GM19467 (cell line): ENCODE results near the gene SPCS1.

ENCODE experiments used
- ATAC-seq: cut with Tn5 transposase; IDR thresholded peaks from one replicate; pipeline ENCODE4 v1.9.1; 2021; ENCODE audit warnings: mild to moderate bottlenecking, moderate library complexity; ENCODE audit not compliant: unreplicated experiment

The SPCS1 gene

DNA sequence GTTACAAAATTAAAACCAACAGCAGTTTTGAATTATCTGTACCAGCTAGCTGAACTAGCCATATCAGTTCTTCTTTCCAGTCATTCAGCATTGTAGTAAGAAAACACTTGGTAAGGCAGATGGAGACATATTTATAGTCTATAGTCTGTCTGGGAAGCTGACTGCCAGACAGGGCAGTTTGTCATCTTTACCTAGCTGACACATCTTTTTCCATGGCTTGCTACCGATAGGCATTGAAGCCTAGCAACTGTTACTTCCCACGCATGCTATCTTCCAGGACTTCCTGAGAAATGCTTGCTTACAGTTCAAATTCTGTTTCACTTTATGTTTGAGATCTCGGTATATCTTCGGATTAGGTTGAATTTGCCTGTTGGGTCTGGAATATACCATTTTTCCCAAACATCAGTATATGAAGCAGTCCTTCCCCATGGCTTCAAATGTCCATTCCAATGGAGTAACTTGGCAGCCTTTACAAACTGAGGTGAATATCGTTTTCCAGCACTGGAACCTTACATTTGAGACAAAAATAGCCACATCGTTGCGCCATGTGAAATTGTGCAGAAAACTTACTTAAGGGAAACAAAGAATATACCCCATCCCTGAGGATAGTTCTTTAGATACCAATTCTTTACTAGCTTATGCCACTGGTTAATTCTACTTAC is 11.2 kb upstream of the SPCS1 start:
- no peak for ATAC-seq

DNA sequence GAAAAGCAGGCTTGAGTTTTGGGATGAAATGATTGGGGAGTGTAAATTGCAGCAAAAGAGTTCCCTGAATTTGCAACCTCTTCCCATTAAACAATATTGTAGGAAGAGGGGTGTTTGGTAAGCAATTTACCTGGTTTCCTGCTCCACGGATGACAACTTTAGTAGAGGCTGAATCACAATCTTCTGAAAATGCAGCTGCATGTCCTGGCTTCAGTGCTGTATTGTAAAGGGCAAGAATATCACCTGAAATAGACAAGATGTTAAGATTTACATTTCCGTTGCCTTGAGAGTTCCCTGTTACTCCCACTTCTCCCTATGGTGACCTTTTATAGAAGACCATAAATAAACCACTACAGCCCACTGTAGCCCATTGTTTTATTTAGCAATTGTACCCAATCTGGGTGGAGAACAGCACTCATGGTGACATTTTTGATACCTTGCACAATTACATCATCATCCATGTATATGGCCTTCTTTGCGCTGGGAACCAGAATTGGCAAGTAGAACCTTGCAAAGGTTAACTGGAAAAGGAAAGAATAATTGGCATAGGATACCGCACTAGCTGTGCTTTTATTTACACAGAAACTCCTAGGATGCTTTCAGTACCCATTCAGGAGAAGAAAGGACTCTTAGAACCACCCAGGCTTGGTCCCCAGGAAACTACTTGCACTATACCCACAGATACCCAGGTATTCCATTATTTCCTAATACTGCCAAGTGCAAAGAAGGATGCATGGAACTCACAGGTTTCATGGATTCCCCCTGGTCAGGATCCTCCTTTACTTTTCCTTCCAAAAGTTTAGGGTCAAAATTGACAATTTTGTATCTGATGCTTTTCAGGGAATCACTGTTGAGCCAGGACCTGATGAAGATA is 9.9 kb upstream of the SPCS1 start:
- no peak for ATAC-seq

DNA sequence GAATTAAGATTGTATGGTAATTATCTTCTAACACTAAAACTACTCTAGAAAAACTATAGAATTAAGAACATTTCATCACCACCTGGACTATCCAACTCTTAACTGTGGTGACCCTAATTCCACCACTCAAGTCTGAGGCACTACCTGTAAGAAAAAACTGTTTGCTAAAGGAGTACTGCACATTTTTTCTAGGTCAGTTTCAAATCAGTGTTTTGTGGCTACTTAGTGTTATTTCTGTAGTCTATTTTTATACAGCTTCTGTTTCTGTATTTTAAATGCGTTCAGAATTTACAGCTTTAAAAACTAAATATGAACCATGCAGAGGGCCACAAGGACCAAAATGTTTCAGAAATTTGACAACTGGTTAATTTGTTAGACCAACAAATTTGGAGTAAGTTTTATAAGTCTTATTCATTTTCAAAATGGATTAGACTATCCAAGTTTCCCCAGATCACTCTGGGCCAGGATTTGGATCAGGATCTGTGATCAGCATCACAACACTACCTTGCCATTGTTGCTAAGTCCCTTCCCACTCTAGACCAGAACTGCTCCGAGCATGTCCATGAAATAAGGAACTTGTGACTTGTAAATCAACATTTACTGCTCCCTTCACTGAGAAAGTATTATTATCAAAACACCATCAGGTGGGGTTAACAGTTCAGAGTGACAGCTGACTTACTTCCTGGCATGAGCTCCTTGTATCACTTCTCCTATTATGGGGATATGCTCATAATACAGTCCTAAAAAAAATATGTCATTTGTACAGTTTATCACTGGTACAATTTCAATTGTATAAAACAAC is 8.9 kb upstream of the SPCS1 start:
- ATAC-seq = no peak

DNA sequence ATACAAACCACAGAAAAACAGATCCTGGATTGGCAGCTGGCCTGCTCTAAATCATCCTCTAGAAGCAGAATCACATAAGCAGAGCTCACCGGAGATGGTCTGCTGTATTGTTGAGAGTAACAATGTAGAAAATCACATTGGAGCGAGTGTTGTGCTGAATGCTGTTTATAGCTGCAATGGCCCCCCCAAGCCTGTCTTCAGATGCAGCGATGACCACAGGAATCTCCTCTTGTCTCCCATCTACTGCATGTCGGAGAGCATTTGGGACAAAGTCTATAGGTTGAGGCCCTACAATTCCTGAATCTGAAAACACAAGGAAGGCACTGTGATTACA is 8.3 kb upstream of the SPCS1 start:
- ATAC-seq = no peak

DNA sequence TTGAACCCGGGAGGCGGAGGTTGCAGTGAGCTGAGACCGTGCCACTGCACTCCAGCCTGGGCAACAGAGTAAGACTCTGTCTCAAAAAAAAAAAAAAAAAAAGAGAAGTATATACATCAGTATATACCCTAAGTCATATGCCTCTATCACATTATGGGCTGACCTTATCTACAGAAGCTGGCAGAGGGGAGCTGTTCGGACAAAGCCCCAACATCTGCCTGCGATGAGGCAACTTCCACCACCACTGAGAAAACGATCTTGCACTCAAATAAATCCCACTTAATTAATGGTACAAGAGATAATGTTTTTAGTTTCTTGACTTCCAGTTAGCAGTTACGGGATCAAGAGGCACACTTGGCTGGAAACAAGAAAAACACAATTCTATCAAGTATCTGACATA is 2.6 kb upstream of the SPCS1 start:
- no peak for ATAC-seq

DNA sequence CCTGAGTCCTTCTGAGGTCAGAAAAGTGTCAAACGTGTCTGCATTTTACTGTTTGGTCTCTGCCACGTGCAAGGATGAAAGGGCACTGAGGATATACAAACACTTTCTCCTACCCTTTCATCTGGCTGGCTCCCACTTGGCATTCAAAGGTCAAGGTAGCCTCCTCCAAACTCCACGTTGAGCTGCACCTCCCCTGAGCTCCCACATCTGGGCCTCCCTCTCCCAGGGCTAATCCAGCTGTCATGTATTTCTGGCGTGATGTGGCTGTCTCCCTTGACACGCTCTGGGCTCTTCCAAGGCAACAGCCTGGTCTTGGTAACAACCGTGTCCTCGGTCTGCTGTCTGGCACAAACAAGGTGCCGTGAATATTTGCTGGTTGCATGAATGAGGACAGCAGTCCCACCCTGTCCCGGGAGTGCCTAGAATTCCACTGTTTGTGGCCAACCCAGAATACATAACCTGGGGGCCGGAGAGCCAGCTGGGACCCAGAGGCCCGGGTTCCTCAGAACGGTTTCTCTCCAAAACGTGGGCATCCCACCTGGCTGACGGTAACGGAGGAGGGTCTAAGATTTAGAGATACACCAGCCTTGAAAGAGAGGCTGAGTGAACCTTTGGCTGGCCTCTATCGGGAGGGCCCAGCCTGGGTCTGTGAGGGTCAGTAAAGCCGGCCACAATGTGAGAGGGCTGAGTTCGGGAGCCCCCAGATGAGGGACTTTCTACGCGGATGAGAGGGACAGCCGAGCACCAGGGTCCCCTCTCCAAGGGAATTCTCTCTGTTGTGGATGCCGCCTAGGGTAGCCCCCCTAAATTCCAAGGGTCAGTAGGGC is 1.1 kb upstream of the SPCS1 start:
- ATAC-seq = no peak

DNA sequence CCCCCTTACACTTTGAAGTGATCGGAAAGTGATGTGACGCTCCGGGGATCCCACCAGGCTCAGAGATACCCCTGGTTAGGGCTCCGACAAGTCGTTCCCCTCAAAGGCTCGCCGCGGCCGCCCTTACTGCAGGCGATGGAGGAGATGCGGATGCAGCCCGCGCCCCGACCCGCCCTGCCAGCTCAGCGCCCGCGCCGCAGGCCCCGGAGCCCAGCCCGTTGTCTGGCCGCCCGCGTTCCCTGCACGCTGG is 543 bp upstream of the SPCS1 start:
- ATAC-seq = no peak

DNA sequence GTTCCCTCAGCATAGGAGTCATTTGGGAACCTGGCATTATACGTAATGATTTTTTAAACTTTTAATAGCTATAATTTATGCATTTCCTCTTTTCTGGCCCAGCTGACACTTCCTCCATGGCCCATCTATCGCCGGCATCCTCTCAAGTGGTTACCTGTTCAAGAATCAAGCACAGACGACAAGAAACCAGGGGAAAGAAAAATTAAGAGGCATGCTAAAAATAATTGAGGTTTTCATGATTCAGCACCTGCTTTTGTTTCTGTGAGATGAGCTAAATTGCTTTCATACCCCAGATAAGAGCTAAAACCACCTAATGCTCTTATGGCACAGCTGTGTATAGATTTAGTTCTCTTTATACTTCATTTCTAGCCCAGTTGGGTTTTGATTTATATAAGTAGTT is 1.7 kb downstream of the SPCS1 start:
- ATAC-seq = no peak

DNA sequence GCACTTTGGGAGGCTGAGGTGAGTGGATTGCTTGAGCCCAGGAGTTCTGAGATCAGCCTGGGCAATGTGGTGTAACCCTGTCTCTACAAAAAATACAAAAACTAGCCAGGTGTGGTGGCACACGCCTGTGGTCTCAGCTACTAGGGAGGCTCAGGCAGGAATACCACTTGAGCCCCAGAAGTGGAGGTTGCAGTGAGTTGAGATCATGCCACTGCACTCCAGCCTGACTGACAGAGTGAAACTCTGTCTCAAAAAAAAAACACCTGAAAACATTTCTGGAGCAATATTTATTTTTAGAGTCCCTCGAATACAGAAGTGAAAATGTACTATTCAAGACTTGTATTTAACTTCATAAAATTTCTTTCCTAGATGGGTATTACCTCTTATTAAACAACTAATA is 4.6 kb downstream of the SPCS1 start:
- no peak for ATAC-seq

DNA sequence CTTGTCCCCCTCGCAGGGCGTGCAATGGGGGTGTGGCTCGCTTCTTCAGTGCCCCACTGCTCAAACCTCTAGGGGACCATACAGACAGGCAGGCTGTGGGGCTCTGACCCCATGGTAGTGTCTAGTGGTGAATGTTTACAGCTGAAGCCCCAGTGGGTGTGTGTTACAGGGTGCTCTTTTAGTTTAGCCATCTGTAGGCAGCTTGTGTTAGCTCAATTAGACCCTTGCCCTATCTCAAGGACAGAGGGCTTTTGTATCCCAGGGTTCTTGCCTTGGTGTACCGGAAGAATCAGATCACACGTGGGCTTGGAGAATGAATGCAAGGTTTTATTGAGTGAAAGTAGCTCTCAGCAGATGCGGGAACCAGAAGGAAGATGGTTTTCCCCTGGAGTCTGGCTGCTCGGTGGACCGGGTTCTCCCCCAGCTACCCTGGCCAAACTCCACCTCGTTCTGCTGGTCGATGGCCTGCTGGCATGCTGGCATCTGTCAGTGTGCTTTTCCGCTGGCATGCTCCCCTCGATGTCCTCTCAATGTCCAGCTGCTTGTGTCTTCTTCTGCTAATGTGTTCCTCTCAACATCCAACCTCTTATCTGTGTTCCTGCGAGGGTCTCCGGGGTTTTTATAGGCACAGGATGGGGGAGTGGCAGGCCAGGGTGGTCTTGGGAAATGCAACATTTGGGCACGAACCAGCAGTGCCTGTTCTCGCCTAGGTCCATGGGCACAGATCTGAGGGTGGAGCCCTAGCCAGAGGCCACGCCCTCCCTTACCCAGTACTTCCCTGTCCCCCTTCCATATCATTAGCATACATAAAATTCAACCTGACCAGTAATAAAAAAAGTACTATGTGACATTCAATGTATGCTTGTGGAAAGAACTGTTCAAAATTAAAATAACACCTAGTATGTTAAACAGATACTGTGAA is 6.6 kb downstream of the SPCS1 start:
- no peak for ATAC-seq

DNA sequence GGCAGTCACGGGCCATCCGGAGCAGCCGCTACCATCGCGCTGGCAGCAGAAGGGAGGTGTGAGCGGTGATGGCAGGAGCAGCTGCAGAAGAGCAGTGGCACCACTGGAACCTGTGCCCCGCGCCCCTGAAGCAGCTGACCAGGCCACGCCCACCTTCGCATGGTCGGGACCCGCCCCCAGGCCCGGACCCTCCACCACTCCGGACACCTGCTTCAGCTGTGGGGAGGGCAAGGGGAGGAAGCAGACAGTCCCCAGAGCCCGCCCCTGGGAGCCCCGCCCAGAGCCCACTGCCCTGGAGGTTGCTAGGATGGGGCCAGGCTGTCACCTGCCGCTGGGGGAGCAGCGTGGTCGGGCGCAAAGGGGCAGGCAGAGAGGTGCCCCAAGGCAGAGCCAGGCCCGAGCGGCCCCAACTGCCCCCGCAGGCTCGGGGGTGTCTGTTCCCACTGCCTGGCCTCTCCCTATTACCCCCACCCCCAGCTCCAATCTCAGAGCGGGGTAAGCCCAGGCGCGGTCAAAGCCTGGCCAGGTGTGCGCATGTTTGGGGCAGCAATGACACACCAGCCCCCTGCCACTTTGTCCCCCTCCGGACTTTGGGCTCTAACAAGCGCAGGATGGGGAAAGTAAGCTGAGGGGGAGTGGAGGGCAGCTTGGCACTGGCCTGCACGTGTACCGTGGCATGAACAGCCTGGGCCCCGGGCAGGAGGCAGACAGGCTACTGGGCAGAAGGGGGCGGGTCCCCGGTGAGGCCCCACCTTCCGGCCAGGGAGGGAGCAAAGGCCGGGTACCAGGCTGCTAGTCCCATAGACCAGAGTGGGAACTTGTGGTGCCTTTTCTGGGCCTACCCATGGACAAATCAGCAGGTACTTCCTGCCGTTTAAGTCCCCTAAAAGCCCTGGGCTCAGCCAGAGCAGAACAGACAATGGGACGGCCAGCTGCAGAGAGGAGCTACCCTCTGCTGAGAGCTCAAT is 8.7 kb downstream of the SPCS1 start:
- ATAC-seq = no peak

DNA sequence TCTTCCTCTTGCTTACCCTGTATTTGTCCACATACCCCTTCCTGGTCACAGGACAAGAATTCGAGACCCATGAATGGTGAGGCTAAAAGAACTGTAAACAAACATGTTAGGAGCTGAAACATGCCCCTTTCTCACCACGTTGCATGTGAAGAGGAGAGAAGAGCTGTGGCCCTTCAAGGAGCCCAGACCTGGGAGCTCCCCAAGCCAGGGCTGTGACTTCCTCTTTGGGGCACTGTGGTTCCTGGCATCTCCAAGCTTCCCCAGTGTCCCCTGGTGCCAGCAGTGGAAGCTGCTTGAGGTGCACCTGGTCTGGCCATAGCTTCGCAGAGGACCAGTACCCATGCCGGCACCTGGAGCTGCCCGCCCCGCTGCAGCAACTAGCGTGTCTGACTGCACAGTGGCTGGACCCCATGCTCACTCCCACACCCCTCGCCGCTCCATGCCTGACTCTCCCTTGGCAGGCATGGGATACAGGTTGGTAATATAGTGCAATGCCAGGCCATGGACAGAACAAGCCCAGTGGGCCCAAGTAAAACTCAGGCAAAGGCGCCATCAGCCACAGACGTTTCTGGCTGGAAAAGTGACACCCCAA is 9.9 kb downstream of the SPCS1 start:
- no peak for ATAC-seq

DNA sequence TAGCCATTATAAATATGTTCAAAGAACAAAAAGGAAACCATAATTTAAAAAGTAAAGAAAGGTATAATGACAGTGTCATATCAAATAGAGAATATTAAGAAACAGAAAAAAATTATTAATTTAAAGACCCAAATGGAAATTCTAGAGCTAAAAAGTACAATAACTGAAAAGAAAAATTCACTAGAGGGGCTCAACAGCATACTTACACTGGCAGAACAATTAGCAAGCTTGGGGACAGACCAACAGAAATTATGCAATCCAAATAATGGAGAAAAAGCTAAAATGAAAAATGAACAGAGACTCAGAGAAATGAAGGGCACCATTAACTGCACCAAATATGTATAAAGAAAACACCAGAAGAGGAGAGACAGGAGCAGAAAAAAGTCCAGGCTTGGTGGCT is 13.7 kb downstream of the SPCS1 start:
- ATAC-seq = no peak

DNA sequence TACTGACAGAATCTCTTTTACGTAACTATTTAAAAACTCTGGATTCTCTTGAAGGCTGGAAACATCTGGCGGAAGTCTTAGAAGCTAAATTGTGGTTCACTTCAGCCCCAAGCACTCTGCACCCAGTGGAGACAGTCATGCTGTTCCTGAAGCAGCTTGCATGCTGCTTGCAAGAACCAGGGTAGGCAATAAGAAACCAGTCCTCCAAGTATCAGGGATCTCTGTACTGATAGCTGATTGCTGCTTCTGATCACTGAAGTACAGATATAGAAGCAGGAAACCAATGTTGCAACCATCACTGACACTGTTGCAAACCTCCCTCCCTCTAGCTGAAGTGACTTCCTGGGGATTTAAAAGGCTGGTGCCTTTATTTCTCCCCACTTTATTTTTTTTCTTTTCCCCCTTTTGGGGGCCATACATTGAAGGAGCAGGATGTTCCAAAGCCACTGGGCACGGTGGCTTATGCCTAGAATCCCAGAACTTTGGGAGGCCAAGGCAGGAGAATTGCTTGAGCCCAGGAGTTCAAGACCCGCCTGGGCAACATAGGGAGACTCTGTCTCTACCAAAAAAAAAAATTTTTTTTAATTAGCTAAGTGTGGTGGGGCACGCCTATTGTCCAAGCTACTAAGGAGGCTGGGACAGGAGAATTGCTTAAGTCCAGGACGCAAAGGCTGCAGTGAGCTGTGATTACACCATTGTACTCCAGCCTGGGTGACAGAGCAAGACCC is 15.3 kb downstream of the SPCS1 start:
- no peak for ATAC-seq

DNA sequence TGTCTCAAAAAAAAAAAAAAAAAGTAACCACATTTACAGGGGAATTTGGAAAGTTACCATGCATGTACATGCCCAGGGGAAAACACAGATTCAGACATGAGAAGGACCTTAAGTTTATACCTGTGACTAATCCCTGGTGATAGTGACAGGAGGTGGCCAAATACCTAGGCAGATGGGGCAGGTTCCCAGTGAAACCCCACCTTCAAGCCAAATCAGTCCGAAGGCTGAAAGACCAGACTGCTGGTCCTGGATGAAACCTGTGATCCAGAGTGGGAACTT is 15.8 kb downstream of the SPCS1 start:
- no peak for ATAC-seq

DNA sequence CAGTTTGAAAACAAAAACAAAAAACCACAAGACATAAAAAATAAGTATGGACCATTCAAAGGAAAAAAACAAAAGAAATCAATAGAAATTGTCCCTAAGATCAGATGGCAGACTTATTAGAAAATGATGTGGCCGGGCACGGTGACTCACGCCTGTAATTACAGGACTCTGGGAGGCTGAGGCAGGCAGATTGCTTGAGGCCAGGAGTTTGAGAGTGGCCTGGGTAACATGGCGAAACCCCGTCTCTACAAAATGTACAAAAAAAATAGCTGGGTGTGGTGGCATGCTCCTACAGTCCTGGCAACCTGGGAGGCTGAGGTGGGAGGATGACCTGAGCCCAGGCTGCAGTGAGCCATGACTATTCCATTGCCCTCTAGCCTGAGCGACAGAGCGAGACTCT is 16.6 kb downstream of the SPCS1 start:
- no peak for ATAC-seq

DNA sequence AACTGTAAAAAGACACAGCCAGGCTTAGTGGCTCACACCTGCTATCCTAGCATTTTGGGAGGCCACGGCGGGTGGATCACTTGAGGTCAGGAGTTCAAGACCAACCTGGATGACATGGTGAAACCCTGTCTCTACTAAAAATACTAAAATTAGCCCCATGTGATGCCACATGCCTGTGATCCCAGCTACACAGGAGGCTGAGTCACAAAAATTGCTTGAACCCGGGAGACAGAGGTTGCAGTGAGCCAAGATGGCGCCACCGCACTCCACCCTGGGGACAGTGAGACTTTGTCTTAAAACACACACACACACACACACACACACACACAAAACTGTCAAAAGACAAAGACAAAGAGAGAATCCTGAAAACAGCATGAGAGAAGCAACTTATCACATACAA is 18.0 kb downstream of the SPCS1 start:
- ATAC-seq = no peak

DNA sequence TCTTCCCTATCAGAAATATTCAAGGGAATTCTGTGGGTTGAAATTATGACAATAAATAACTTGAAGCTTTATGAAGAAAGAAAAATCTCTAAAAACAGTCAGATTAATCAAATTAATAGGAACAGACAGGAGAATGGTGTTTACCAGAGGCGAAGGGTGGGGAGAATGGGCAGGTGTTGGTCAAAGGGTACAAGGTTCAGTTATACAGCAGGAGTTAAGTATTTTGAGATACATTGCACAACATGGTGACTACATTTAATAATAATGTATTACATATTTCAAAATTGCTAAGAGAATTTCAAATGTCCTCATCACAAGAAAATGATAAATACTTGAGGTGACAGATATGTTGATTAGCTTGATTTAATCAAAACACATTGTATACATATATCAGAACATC is 18.6 kb downstream of the SPCS1 start:
- no peak for ATAC-seq
